ENCODE data around the gene KRTAP4-5.
"Not testable (repeated sequence)": the region's sequence is repeated elsewhere in the genome, so short reads cannot be mapped to it uniquely, and the experiment has no call there.

KRTAP4-5 gene

GRCh38 chr17:41141361-41141760 lies 8.3 kb downstream of the KRTAP4-5 start:
- no peak overlapping the region for H3K4me3 ChIP-seq (replicated peaks; ENCODE audit: insufficient read depth, low read length)
- H3K27me3 ChIP-seq (ENCODE audit: insufficient read depth, poor library complexity, severe bottlenecking) = no peaks in the 10 kb centered on the region
- no peak overlapping the region for H3K27ac ChIP-seq (replicated peaks)
- TF ChIP-seq, protein P1, sequence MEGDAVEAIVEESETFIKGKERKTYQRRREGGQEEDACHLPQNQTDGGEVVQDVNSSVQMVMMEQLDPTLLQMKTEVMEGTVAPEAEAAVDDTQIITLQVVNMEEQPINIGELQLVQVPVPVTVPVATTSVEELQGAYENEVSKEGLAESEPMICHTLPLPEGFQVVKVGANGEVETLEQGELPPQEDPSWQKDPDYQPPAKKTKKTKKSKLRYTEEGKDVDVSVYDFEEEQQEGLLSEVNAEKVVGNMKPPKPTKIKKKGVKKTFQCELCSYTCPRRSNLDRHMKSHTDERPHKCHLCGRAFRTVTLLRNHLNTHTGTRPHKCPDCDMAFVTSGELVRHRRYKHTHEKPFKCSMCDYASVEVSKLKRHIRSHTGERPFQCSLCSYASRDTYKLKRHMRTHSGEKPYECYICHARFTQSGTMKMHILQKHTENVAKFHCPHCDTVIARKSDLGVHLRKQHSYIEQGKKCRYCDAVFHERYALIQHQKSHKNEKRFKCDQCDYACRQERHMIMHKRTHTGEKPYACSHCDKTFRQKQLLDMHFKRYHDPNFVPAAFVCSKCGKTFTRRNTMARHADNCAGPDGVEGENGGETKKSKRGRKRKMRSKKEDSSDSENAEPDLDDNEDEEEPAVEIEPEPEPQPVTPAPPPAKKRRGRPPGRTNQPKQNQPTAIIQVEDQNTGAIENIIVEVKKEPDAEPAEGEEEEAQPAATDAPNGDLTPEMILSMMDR (IDR thresholded peaks at IDR 0.05; ENCODE audit: insufficient read depth, low read length) = no peak
- TF ChIP-seq, protein P2, sequence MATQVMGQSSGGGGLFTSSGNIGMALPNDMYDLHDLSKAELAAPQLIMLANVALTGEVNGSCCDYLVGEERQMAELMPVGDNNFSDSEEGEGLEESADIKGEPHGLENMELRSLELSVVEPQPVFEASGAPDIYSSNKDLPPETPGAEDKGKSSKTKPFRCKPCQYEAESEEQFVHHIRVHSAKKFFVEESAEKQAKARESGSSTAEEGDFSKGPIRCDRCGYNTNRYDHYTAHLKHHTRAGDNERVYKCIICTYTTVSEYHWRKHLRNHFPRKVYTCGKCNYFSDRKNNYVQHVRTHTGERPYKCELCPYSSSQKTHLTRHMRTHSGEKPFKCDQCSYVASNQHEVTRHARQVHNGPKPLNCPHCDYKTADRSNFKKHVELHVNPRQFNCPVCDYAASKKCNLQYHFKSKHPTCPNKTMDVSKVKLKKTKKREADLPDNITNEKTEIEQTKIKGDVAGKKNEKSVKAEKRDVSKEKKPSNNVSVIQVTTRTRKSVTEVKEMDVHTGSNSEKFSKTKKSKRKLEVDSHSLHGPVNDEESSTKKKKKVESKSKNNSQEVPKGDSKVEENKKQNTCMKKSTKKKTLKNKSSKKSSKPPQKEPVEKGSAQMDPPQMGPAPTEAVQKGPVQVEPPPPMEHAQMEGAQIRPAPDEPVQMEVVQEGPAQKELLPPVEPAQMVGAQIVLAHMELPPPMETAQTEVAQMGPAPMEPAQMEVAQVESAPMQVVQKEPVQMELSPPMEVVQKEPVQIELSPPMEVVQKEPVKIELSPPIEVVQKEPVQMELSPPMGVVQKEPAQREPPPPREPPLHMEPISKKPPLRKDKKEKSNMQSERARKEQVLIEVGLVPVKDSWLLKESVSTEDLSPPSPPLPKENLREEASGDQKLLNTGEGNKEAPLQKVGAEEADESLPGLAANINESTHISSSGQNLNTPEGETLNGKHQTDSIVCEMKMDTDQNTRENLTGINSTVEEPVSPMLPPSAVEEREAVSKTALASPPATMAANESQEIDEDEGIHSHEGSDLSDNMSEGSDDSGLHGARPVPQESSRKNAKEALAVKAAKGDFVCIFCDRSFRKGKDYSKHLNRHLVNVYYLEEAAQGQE (IDR thresholded peaks at IDR 0.05; ENCODE audit: insufficient replicate concordance, low read depth) = no peak
- TF ChIP-seq SPI1 (IDR thresholded peaks at IDR 0.05; ENCODE audit: borderline replicate concordance, low read depth) (no peak), GABPA (IDR thresholded peaks at IDR 0.05; ENCODE audit: low read depth) (no peak), POLR2AphosphoS5 (IDR thresholded peaks at IDR 0.05; ENCODE audit: low read depth) (no peak)
- no peak for DNase-seq (ENCODE audit: low read depth in 1 of 2, low spot score in 1 of 2)

DNA sequence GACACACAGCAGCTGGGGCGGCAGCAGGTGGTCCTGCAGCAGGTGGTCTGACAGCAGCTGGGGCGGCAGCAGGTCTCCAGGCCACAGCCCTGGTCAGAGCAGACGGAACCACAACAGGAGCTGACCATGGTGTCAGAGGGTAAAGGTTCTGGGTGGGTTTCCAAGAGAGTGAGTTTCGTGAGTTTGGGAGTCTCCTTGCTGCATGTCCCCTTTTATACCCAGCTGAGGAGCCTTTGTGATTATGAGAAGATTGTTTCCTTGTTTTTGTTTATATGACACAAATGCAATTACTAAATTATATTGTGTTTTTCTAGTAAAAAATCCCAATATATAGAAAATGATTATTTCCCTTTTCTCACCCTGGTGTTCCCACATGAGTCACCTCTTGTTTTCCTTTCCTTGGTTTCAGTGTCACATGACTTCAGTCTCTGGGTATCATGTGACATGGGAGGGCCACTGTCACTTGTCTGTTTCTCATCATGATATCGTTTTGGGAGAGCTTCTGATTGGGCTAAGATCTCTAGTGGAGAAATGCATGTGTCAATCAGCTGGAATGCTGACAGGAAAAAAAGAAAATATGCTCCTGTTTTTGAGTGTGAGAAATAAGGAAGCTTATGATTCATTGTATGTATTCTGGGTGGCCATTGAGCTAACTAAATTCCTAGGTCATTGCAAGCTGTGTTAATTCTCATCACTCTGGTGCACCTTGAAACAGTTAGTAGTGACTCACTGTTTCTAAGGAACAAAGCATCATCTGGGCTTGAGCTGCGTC lies 9.1 kb downstream of the KRTAP4-5 start, which contains the start of gene KRTAP4-6:
TSS of gene KRTAP4-6 (minus strand) at position 185 of the 772 bp plus-strand sequence. CDS start at position 128, 57 bp downstream.
- no peaks in the 10 kb centered on the region for H3K27me3 ChIP-seq (ENCODE audit: insufficient read depth, poor library complexity, severe bottlenecking)
- H3K4me3 ChIP-seq (replicated peaks; ENCODE audit: insufficient read depth, low read length) = no peak within 1 kb of the TSS
- DNase-seq (ENCODE audit: low read depth in 1 of 2, low spot score in 1 of 2) = no peak
- TF ChIP-seq POLR2AphosphoS5 (IDR thresholded peaks at IDR 0.05; ENCODE audit: low read depth) (no peak), GABPA (IDR thresholded peaks at IDR 0.05; ENCODE audit: low read depth) (no peak), SPI1 (IDR thresholded peaks at IDR 0.05; ENCODE audit: borderline replicate concordance, low read depth) (no peak)
- TF ChIP-seq, protein P2 (IDR thresholded peaks at IDR 0.05; ENCODE audit: insufficient replicate concordance, low read depth) = no peak
- TF ChIP-seq, protein P1 (IDR thresholded peaks at IDR 0.05; ENCODE audit: insufficient read depth, low read length) = no peak
- no peak within 1 kb of the TSS for H3K27ac ChIP-seq (replicated peaks)

DNA sequence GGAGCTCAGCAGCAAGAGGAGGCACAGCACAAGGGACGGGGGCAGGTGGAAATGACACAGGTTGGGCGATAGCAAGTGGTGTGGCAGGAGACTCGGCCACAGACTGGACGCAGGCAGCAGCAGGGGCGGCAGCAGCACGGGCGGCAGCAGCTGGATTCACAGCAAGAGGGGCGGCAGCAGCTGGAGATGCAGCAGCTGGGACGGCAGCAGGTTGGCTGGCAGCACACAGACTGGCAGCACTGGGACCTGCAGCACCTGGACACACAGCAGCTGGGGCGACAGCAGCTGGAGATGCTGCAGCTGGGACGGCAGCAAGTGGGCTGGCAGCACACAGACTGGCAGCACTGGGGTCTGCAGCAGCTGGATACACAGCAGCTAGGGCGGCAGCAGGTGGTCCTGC lies 9.8 kb downstream of the KRTAP4-5 start:
- not testable (repeated sequence) for H3K4me3 ChIP-seq (replicated peaks; ENCODE audit: insufficient read depth, low read length); H3K27ac ChIP-seq (replicated peaks); DNase-seq (ENCODE audit: low read depth in 1 of 2, low spot score in 1 of 2); H3K27me3 ChIP-seq (ENCODE audit: insufficient read depth, poor library complexity, severe bottlenecking)

- DNase-seq (ENCODE audit: low read depth in 1 of 2, low spot score in 1 of 2) = no peak
- Histone ChIP-seq H3K27ac (replicated peaks) (no peak overlapping the region), H3K27me3 (ENCODE audit: insufficient read depth, poor library complexity, severe bottlenecking) (no peaks in the 10 kb centered on the region), H3K4me3 (replicated peaks; ENCODE audit: insufficient read depth, low read length) (no peak overlapping the region)
- TF ChIP-seq, protein P2 (IDR thresholded peaks at IDR 0.05; ENCODE audit: insufficient replicate concordance, low read depth) = no peak
- TF ChIP-seq POLR2AphosphoS5 (IDR thresholded peaks at IDR 0.05; ENCODE audit: low read depth) = no peak
- no peak for TF ChIP-seq SPI1 (IDR thresholded peaks at IDR 0.05; ENCODE audit: borderline replicate concordance, low read depth)
- no peak for TF ChIP-seq GABPA (IDR thresholded peaks at IDR 0.05; ENCODE audit: low read depth)
- TF ChIP-seq, protein P1 (IDR thresholded peaks at IDR 0.05; ENCODE audit: insufficient read depth, low read length) = no peak
Observed at GRCh38 chr17:41133880-41134735, 15.5 kb downstream of the KRTAP4-5 start.
